HepG2 (cell line): Measurements from ENCODE around the gene DLG1. TPM values are rescaled to one million over a fixed set of nuclear protein-coding genes. Genes with fewer than 3 reads are reported as not detected.

Source experiments
- ATAC-seq: fragments of 200-7000 bp; cut with Tn5 transposase; 3 replicates; pipeline ENCODE4 v1.9.1; 2020; ENCODE audit warnings: mild to moderate bottlenecking, moderate library complexity
- BruUV-seq: library from RNA; stranded (reverse); fragments of 400-500 nt; replicated peaks from 2 replicates; lab custom pipeline; 2021; lab: Mats Ljungman, UMichigan
- CTCF ChIA-PET: fragments of 300-600 bp; formaldehyde crosslinking; extraction: SDS; loops from one replicate; lab custom pipeline; 2021; ENCODE audit warnings: low total read pairs, inconsistent platforms, low intra/inter-chr PET ratio; lab: Yijun Ruan, JAX
- POLR2A ChIA-PET: fragments of 350-600 bp; sonication (Branson Sonifier 250); formaldehyde crosslinking; loops from one replicate; lab custom pipeline; 2020; ENCODE audit warnings: antibody characterized with exemption, inconsistent platforms; lab: Yijun Ruan, JAX
- DNase-seq: peaks from one replicate; pipeline ENCODE4 v3.0.0-alpha.2; 2015; ENCODE audit warnings: low spot score
- FAIRE-seq: peaks from 3 replicates; lab custom pipeline; 2011; peaks lifted over from hg19 to GRCh38; lab: Jason Lieb, UNC
- H2AFZ ChIP-seq: one replicate; pipeline ENCODE4 v1.6.1; 2011; ENCODE audit warnings: low read length, inconsistent platforms
- H3K27ac ChIP-seq: fragments of 300-600 bp; 3 replicates; pipeline ENCODE4 v1.8.0; 2011; ENCODE audit warnings: mixed run types, mild to moderate bottlenecking, mixed read lengths, low read length, inconsistent platforms; ENCODE audit not compliant: insufficient read depth; ENCODE audit errors: extremely low read length
- H3K27me3 ChIP-seq, 2 experiments: fragments of 200-600 bp in 1 of 2; 2 replicates in 1 of 2; 3 replicates in 1 of 2; pipeline versions ENCODE4 v1.6.0 to v1.8.0; 2011; ENCODE audit warnings: low read length in 2 of 2, mild to moderate bottlenecking in 2 of 2, moderate library complexity in 2 of 2, inconsistent platforms in 1 of 2; ENCODE audit not compliant: insufficient read depth in 2 of 2, control insufficient read depth in 1 of 2
- H3K36me3 ChIP-seq, 2 experiments: fragments of 200-600 bp in 1 of 2; replicated peaks in 1 of 2; 2 replicates in 1 of 2; 3 replicates in 1 of 2; pipeline versions ENCODE4 v1.5.1 to v1.8.0; 2011; ENCODE audit warnings: low read length in 2 of 2, inconsistent platforms in 1 of 2; ENCODE audit not compliant: insufficient read depth in 2 of 2, control insufficient read depth in 1 of 2
- H3K4me1 ChIP-seq: 2 replicates; pipeline ENCODE4 v1.5.1; 2012; ENCODE audit warnings: low read length, inconsistent platforms; ENCODE audit not compliant: insufficient read depth
- H3K4me2 ChIP-seq: 2 replicates; pipeline ENCODE4 v1.6.0; 2011; ENCODE audit warnings: low read depth, low read length, inconsistent platforms
- H3K4me3 ChIP-seq, 3 experiments: fragments of 200-600 bp in 1 of 3; sonication (generic), shearing (Covaris generic) in 1 of 3; replicated peaks in 1 of 3; 2 replicates each; pipeline ENCODE4 v1.5.1; 2011 to 2016; ENCODE audit warnings: low read length in 3 of 3, inconsistent platforms in 2 of 3, low read depth in 2 of 3, mild to moderate bottlenecking in 2 of 3, control low read depth in 1 of 3, mixed read lengths in 1 of 3; ENCODE audit not compliant: insufficient read depth in 1 of 3
- H3K79me2 ChIP-seq: one replicate; pipeline ENCODE4 v1.6.1; 2011; ENCODE audit warnings: low read length, inconsistent platforms; ENCODE audit not compliant: insufficient read depth
- H3K9ac ChIP-seq: 2 replicates; pipeline ENCODE4 v1.6.0; 2011; ENCODE audit warnings: mild to moderate bottlenecking, low read depth, low read length, inconsistent platforms; ENCODE audit not compliant: insufficient read depth
- H3K9me3 ChIP-seq: 2 replicates; pipeline ENCODE4 v1.5.1; 2012; ENCODE audit warnings: mild to moderate bottlenecking, low read length
- H4K20me1 ChIP-seq: 2 replicates; pipeline ENCODE4 v1.6.0; 2011; ENCODE audit warnings: inconsistent platforms, mild to moderate bottlenecking, low read length, moderate library complexity; ENCODE audit not compliant: insufficient read depth
- CCDC6 ChIP-seq: sonication (generic); formaldehyde crosslinking; IDR thresholded peaks from 2 replicates; pipeline ENCODE4 v1.8.1; 2022; ENCODE audit warnings: mild to moderate bottlenecking, missing genetic modification reagents, moderate library complexity
- CTCF ChIP-seq: sonication (generic); formaldehyde crosslinking; IDR thresholded peaks from 2 replicates; pipeline ENCODE4 v1.5.0; 2020; ENCODE audit warnings: mild to moderate bottlenecking, missing genetic modification reagents, moderate library complexity
- HDAC6 ChIP-seq: fragments of 200-600 bp; sonication (generic); IDR thresholded peaks from 2 replicates; pipeline ENCODE4 v1.7.0; 2017; ENCODE audit warnings: mild to moderate bottlenecking, antibody characterized with exemption, low read length, low read depth
- KAT7 ChIP-seq: IDR thresholded peaks from 2 replicates; pipeline ENCODE4 v1.6.1; 2018; ENCODE audit warnings: borderline replicate concordance, missing compliant biosample characterization
- KDM2A ChIP-seq: sonication (generic); formaldehyde crosslinking; IDR thresholded peaks from 2 replicates; pipeline ENCODE4 v1.4.0; 2020; ENCODE audit warnings: low read depth, missing genetic modification reagents, borderline replicate concordance
- KDM4B ChIP-seq: sonication (generic); formaldehyde crosslinking; IDR thresholded peaks from 2 replicates; pipeline ENCODE4 v1.4.0; 2020; ENCODE audit warnings: missing genetic modification reagents
- KLF9 ChIP-seq: IDR thresholded peaks from 2 replicates; pipeline ENCODE4 v1.6.1; 2016; ENCODE audit warnings: low read depth
- MIXL1 ChIP-seq: IDR thresholded peaks from 2 replicates; pipeline ENCODE4 v1.6.1; 2016
- NR1H2 ChIP-seq: sonication (generic); formaldehyde crosslinking; IDR thresholded peaks from 2 replicates; pipeline ENCODE4 v1.8.1; 2022; ENCODE audit warnings: low read depth, missing genetic modification reagents, borderline replicate concordance
- PHF8 ChIP-seq: sonication (generic); formaldehyde crosslinking; IDR thresholded peaks from 2 replicates; pipeline ENCODE4 v1.5.0; 2020; ENCODE audit warnings: missing genetic modification reagents
- PLRG1 ChIP-seq: fragments of 450-650 bp; conservative IDR thresholded peaks from 2 replicates; pipeline ENCODE4 v1.6.1; 2016
- RELA ChIP-seq: sonication (generic); formaldehyde crosslinking; IDR thresholded peaks from 2 replicates; pipeline ENCODE4 v1.4.0; 2020; ENCODE audit warnings: missing genetic modification reagents
- SMAD3 ChIP-seq: sonication (generic); formaldehyde crosslinking; IDR thresholded peaks from 2 replicates; pipeline ENCODE4 v1.4.0; 2020; ENCODE audit warnings: missing genetic modification reagents
- STAG1 ChIP-seq: sonication (generic); formaldehyde crosslinking; IDR thresholded peaks from 2 replicates; pipeline ENCODE4 v1.4.0; 2020; ENCODE audit warnings: missing genetic modification reagents
- ZEB1 ChIP-seq: IDR thresholded peaks from 2 replicates; pipeline ENCODE4 v1.6.1; 2012; ENCODE audit warnings: mild to moderate bottlenecking, low read depth, inconsistent platforms; ENCODE audit not compliant: insufficient replicate concordance
- ZFP1 ChIP-seq: IDR thresholded peaks from 2 replicates; pipeline ENCODE4 v1.6.1; 2016
- ZNF235 ChIP-seq: sonication (generic); formaldehyde crosslinking; IDR thresholded peaks from 2 replicates; pipeline ENCODE4 v1.8.1; 2023; ENCODE audit warnings: mild to moderate bottlenecking, missing genetic modification reagents, borderline replicate concordance
- ZNF34 ChIP-seq: sonication (generic); formaldehyde crosslinking; IDR thresholded peaks from 2 replicates; pipeline ENCODE4 v1.4.0; 2020; ENCODE audit warnings: mild to moderate bottlenecking, missing genetic modification reagents, borderline replicate concordance
- ZNF883 ChIP-seq: sonication (generic); formaldehyde crosslinking; IDR thresholded peaks from 2 replicates; pipeline ENCODE4 v1.5.1; 2020; ENCODE audit warnings: mild to moderate bottlenecking, missing genetic modification reagents; ENCODE audit errors: not compliant biosample characterization
- WGBS: methylation state at CpG from one replicate; pipeline ENCODE4 v1.1.6; 2017; ENCODE audit warnings: low lambda C conversion rate; 5-methylcytosine and 5-hydroxymethylcytosine counted together
- in situ Hi-C: cut with HindIII; loops from 2 replicates; pipeline ENCODE4 v1.10.0; 2017; ENCODE audit warnings: low pct_unique_long_range_greater_than_20kb; ENCODE audit not compliant: extremely low pct_ligation_motif_present
- intact Hi-C: fragments of 100-400 bp; cut with micrococcal nuclease; formaldehyde crosslinking; loops from one replicate; pipeline ENCODE4 v1.10.0; 2022; ENCODE audit not compliant: unreplicated experiment
- polyA plus RNA-seq, 8 experiments: library from polyadenylated mRNA; depleted of rRNA in 3 of 8; stranded (reverse) in 7 of 8; unstranded in 1 of 8; fragments of >200 nt; fragmentation: Illumina TruSeq in 4 of 8; extraction: Trizol in 4 of 8; gene quantifications; 2 replicates each; pipeline versions ENCODE4 v1.2.1 to v1.2.3, GENCODE V29; 2011 to 2016; ENCODE audit warnings: low read depth in 4 of 8, missing spikeins in 1 of 8, mixed read lengths in 1 of 8; ENCODE audit not compliant: insufficient read depth in 1 of 8
- total RNA-seq, 5 experiments: library from RNA; depleted of rRNA; stranded (reverse); fragments of >200 nt; fragmentation: Illumina TruSeq; extraction: Trizol; gene quantifications; 2 replicates each; pipeline ENCODE4 v1.2.3, GENCODE V29; 2016; ENCODE audit warnings: low read depth in 1 of 5

DLG1 gene
- total and polyA plus RNA-seq, 2 of the 13 experiments (the other 11 are each of a cell fraction or from before 2014, with no cell fraction given): 30.5 to 104 TPM

DNA sequence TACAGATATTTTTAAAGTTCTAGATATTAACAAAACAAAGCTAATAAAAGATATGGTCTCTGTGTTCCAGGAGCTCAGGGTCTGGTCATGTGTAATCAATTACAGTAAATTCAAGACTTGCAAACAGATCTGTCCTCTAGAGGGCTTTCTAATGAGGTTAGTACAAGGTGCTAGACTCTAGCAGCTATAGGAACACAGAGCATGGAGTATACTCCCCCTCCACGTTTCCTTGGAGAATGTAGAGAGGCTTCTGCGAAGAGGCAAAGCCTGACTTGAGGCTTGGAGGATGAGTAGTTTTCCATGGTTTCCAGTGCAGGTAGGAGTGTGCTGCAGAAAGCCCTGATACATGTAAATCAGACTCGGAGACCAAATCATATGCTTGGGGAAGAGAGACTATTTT is 32.7 kb upstream of the DLG1 start:
- peaks cover 28% of the 10 kb centered on the region for H3K4me1 ChIP-seq
- intact Hi-C loops: no loop called here
- no peak overlapping the region for H3K9ac ChIP-seq
- DNase-seq: peak; percentile 33
- ChIA-PET POLR2A (interaction anchor here (1.9 kb wide), 1 partner anchor 33 kb away, joined by 7 read pairs; no protein-coding TSS in a partner anchor), CTCF (no interaction called here)
- in situ Hi-C loops: no loop called here
- peak; percentile 78 for ATAC-seq
- WGBS: 57% methylated on average over 3 of the region's 3 CpGs
- H3K27ac ChIP-seq: no peak overlapping the region
- H4K20me1 ChIP-seq: no peaks in the 10 kb centered on the region
- H3K4me3 ChIP-seq: no peak overlapping the region
- no peak overlapping the region for H2AFZ ChIP-seq
- peak; percentile 44 for FAIRE-seq
- H3K9me3 ChIP-seq: no peaks in the 10 kb centered on the region
- no peaks in the 10 kb centered on the region for H3K27me3 ChIP-seq
- BruUV-seq: no TSS peak
- no peaks in the 10 kb centered on the region for H3K79me2 ChIP-seq
- TF ChIP-seq MIXL1 (CRISPR knock-in tag): peak; percentile 38; the same call in 1 of the 2 replicates
- TF ChIP-seq CCDC6 (CRISPR knock-in tag): no peak
- TF ChIP-seq SMAD3 (CRISPR knock-in tag): no peak
- peak; percentile 20; the same call in 1 of the 2 replicates for TF ChIP-seq CTCF (CRISPR knock-in tag)
- TF ChIP-seq STAG1 (CRISPR knock-in tag): peak; percentile 45; the same call in 1 of the 2 replicates
- H3K4me2 ChIP-seq: no peak overlapping the region
- no peaks in the 10 kb centered on the region for H3K36me3 ChIP-seq

DNA sequence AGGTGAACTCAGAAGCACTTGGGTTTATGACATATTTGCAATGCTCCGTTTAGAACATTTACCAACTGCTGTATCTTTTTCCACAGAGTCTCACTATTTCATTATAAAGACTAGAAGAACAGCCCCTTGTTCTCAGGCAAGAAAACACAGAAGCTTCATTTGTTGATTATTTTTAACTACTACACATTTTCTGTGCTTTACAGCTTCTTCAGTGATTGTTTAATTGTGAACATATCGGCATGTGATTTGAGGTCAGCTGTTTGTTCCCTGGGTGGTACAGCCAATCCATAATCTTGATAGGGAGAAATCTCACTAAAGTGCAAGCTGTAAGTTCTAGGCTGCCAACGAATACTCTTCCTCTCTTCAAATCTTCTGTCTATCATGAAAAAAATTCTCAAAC is 31.0 kb upstream of the DLG1 start:
- intact Hi-C loops: no loop called here
- ATAC-seq: no peak
- no peaks in the 10 kb centered on the region for H3K27me3 ChIP-seq
- ChIA-PET POLR2A (no interaction called here), CTCF (no interaction called here)
- no peaks in the 10 kb centered on the region for H3K9me3 ChIP-seq
- H3K4me3 ChIP-seq: no peak overlapping the region
- BruUV-seq: no TSS peak
- TF ChIP-seq PLRG1 (no peak), HDAC6 (no peak), ZFP1 (CRISPR knock-in tag) (no peak), NR1H2 (CRISPR knock-in tag) (no peak), ZNF34 (CRISPR knock-in tag) (no peak), KDM4B (CRISPR knock-in tag) (no peak), ZEB1 (no peak), ZNF883 (CRISPR knock-in tag) (no peak), KDM2A (CRISPR knock-in tag) (no peak), KAT7 (CRISPR knock-in tag) (no peak), PHF8 (CRISPR knock-in tag) (no peak), KLF9 (CRISPR knock-in tag) (no peak), SMAD3 (CRISPR knock-in tag) (no peak), ZNF235 (no peak), RELA (CRISPR knock-in tag) (no peak)
- H4K20me1 ChIP-seq: no peaks in the 10 kb centered on the region
- no peak for DNase-seq
- WGBS: 59% methylated on average over 3 of the region's 3 CpGs
- no peak overlapping the region for H3K27ac ChIP-seq
- no peak overlapping the region for H2AFZ ChIP-seq
- no peaks in the 10 kb centered on the region for H3K79me2 ChIP-seq
- in situ Hi-C loops: no loop called here
- no peak overlapping the region for H3K9ac ChIP-seq
- no peaks in the 10 kb centered on the region for H3K36me3 ChIP-seq
- peaks cover 10% of the 10 kb centered on the region for H3K4me1 ChIP-seq
- FAIRE-seq: no peak
- no peak overlapping the region for H3K4me2 ChIP-seq
